K562 (cell line): ENCODE results near the gene STUB1. TPM values are rescaled to one million over a fixed set of nuclear protein-coding genes. Genes with fewer than 3 reads are reported as not detected.

Experiments
- ATF2 ChIP-seq: sonication (generic); formaldehyde crosslinking; IDR thresholded peaks from 2 replicates; pipeline ENCODE4 v1.8.1; 2022; ENCODE audit warnings: missing genetic modification reagents
- CTCFL ChIP-seq: IDR thresholded peaks from 2 replicates; pipeline ENCODE4 v1.6.1; 2011; ENCODE audit warnings: borderline replicate concordance, low read depth, mild to moderate bottlenecking, moderate library complexity, low read length; ENCODE audit not compliant: insufficient read depth, poor library complexity, severe bottlenecking
- FOXO4 ChIP-seq: fragments of 450-650 bp; formaldehyde crosslinking; IDR thresholded peaks from 2 replicates; pipeline ENCODE4 v1.4.0; 2020; ENCODE audit warnings: mild to moderate bottlenecking, moderate library complexity
- IFI16 ChIP-seq: fragments of 250-450 bp; sonication (Bioruptor Pico); IDR thresholded peaks from 2 replicates; pipeline ENCODE4 v2.1.2; 2022; ENCODE audit warnings: mild to moderate bottlenecking, inconsistent platforms
- IRF9 ChIP-seq: fragments of 450-650 bp; IDR thresholded peaks from 2 replicates; pipeline ENCODE4 v1.6.1; 2016; ENCODE audit warnings: missing biosample characterization, missing genetic modification characterization
- LCOR ChIP-seq: sonication (generic); formaldehyde crosslinking; IDR thresholded peaks from 2 replicates; pipeline ENCODE4 v1.8.0; 2022; ENCODE audit warnings: mild to moderate bottlenecking, missing genetic modification reagents
- MLX ChIP-seq, 2 experiments: fragments of 450-650 bp in 1 of 2; sonication (generic) in 1 of 2; formaldehyde crosslinking; conservative IDR thresholded peaks; 2 replicates each; pipeline versions ENCODE4 v1.4.0 to v1.8.1; 2020 to 2022; ENCODE audit warnings: mild to moderate bottlenecking in 1 of 2, missing genetic modification reagents in 1 of 2
- NEUROD1 ChIP-seq: fragments of 150-350 bp; IDR thresholded peaks from 2 replicates; pipeline ENCODE4 v1.6.1; 2014; ENCODE audit warnings: borderline replicate concordance, low read length, low read depth; ENCODE audit not compliant: partially characterized antibody
- PCBP1 ChIP-seq: fragments of 200-400 bp; formaldehyde crosslinking; IDR thresholded peaks from 2 replicates; pipeline ENCODE4 v1.6.1; 2018; ENCODE audit warnings: mild to moderate bottlenecking, low read depth, low read length; ENCODE audit not compliant: poor library complexity, severe bottlenecking
- PML ChIP-seq: IDR thresholded peaks from 2 replicates; pipeline ENCODE4 v1.6.1; 2012; ENCODE audit warnings: low read length, inconsistent platforms
- POLR3A ChIP-seq: IDR thresholded peaks from 2 replicates; pipeline ENCODE4 v1.6.1; 2011; ENCODE audit warnings: borderline replicate concordance, mild to moderate bottlenecking, moderate library complexity; ENCODE audit not compliant: insufficient read length, insufficient read depth; ENCODE audit errors: extremely low read depth
- RBM39 ChIP-seq: fragments of 200-400 bp; formaldehyde crosslinking; optimal IDR thresholded peaks from 2 replicates; pipeline ENCODE3; 2018; ENCODE audit warnings: low read depth, low read length
- SP1 ChIP-seq: sonication (generic); formaldehyde crosslinking; IDR thresholded peaks from 2 replicates; pipeline ENCODE4 v1.8.1; 2022; ENCODE audit warnings: mild to moderate bottlenecking, missing genetic modification reagents
- ZBTB9 ChIP-seq: fragments of 450-650 bp; formaldehyde crosslinking; IDR thresholded peaks from 2 replicates; pipeline ENCODE4 v1.4.0; 2020; ENCODE audit warnings: mild to moderate bottlenecking, moderate library complexity
- ZNF165 ChIP-seq: fragments of 250-450 bp; sonication (Bioruptor Pico); IDR thresholded peaks from 2 replicates; pipeline ENCODE4 v1.4.0; 2020; ENCODE audit warnings: borderline replicate concordance
- ZNF766 ChIP-seq: fragments of 200-800 bp; sonication (Bioruptor generic); conservative IDR thresholded peaks from 2 replicates; pipeline ENCODE4 v1.6.1; 2016; ENCODE audit warnings: missing genetic modification characterization, missing compliant biosample characterization
- polyA plus RNA-seq, 8 experiments: library from polyadenylated mRNA; depleted of rRNA in 4 of 8; stranded (reverse) in 5 of 8; unstranded in 3 of 8; fragments of >200 nt; fragmentation: Nextera tagmentation in 2 of 8; fragmentation: Illumina TruSeq in 1 of 8; extraction: Ambion mirVana in 2 of 8; extraction: Trizol in 1 of 8; gene quantifications; 2 replicates each; pipeline versions ENCODE4 v1.2.1 to v1.2.3, GENCODE V29; 2011 to 2014; ENCODE audit warnings: inconsistent platforms in 1 of 8, missing spikeins in 1 of 8
- total RNA-seq, 7 experiments: library from RNA; depleted of rRNA in 6 of 7; stranded (reverse); fragments of >200 nt in 6 of 7; fragmentation: Illumina TruSeq in 2 of 7; extraction: Trizol in 2 of 7; gene quantifications; 2 replicates each; pipeline versions ENCODE4 v1.2.1 to v1.2.3, GENCODE V29; 2011 to 2021; ENCODE audit warnings: low replicate concordance in 1 of 7

STUB1 gene
- total and polyA plus RNA-seq, 9 of the 15 experiments (the other 6 are each of a cell fraction or from before 2014, with no cell fraction given) = 10.6 to 251 (median 152) TPM

- TF ChIP-seq FOXO4 (CRISPR knock-in tag) = no peak
- TF ChIP-seq LCOR (CRISPR knock-in tag) = 0 out of 2 replicates have a peak, but pooled peaks have one; percentile 29
- TF ChIP-seq POLR3A = no peak
- TF ChIP-seq RBM39 = no peak
- TF ChIP-seq ZBTB9 (CRISPR knock-in tag) = no peak
- TF ChIP-seq CTCFL = peak; percentile 61
- TF ChIP-seq IFI16 = no peak
- TF ChIP-seq MLX (CRISPR knock-in tag; conservative IDR thresholded peaks at IDR 0.05) = no peak
- no peak for TF ChIP-seq NEUROD1
- TF ChIP-seq ATF2 (CRISPR knock-in tag) = no peak
- TF ChIP-seq ZNF165 (CRISPR knock-in tag) = no peak
- TF ChIP-seq ZNF766 = no peak
- no peak for TF ChIP-seq SP1 (CRISPR knock-in tag)
- no peak for TF ChIP-seq IRF9
- TF ChIP-seq PCBP1 = no peak
- no peak for TF ChIP-seq PML
Observed at GRCh38 chr16:711548-712320, 31.5 kb downstream of the STUB1 start (continued).
